IMR-90 (cell line): ENCODE data around the gene CTSV. TPM values are rescaled to one million over a fixed set of nuclear protein-coding genes. Genes with fewer than 3 reads are reported as not detected.

Experiments
- ATAC-seq: fragments of 200-7000 bp; cut with Tn5 transposase; 2 replicates; pipeline ENCODE4 v1.9.1; 2020; ENCODE audit warnings: low read depth, mild to moderate bottlenecking, moderate library complexity
- BruUV-seq: library from RNA; stranded (reverse); fragments of 400-500 nt; replicated peaks from 2 replicates; lab custom pipeline; 2021; lab: Mats Ljungman, UMichigan
- CTCF ChIA-PET: fragments of 300-600 bp; formaldehyde crosslinking; extraction: SDS; loops from one replicate; lab custom pipeline; 2021; ENCODE audit warnings: antibody characterized with exemption; lab: Yijun Ruan, JAX
- POLR2A ChIA-PET: fragments of 300-600 bp; sonication (Branson Sonifier 250); formaldehyde crosslinking; loops from one replicate; lab custom pipeline; 2022; ENCODE audit warnings: antibody characterized with exemption; ENCODE audit not compliant: unreplicated experiment; lab: Charles Lee
- DNase-seq: peaks from one replicate; pipeline ENCODE4 v3.0.0; 2013
- H2AFZ ChIP-seq: replicated peaks from 2 replicates; pipeline ENCODE3; 2013; ENCODE audit warnings: low read length, mild to moderate bottlenecking; ENCODE audit not compliant: poor library complexity
- H2AK5ac ChIP-seq: 2 replicates; pipeline ENCODE4 v1.6.1; 2013; ENCODE audit warnings: low read depth, low read length, inconsistent platforms
- H2AK9ac ChIP-seq: replicated peaks from 2 replicates; pipeline ENCODE3; 2013; ENCODE audit warnings: mild to moderate bottlenecking, low read depth, low read length, moderate library complexity; ENCODE audit not compliant: poor library complexity
- H2BK120ac ChIP-seq: 2 replicates; pipeline ENCODE4 v1.6.1; 2013; ENCODE audit warnings: low read depth, low read length, inconsistent platforms
- H2BK15ac ChIP-seq: 3 replicates; pipeline ENCODE4 v1.6.1; 2013; ENCODE audit warnings: low read depth, low read length, inconsistent platforms
- H2BK20ac ChIP-seq: 2 replicates; pipeline ENCODE4 v1.6.1; 2013; ENCODE audit warnings: low read depth, mild to moderate bottlenecking, inconsistent platforms, low read length, moderate library complexity
- H2BK5ac ChIP-seq: 2 replicates; pipeline ENCODE4 v1.6.1; 2013; ENCODE audit warnings: mild to moderate bottlenecking, low read depth, low read length, inconsistent platforms; ENCODE audit not compliant: poor library complexity, severe bottlenecking
- H3K14ac ChIP-seq: replicated peaks from 2 replicates; pipeline ENCODE4 v1.6.1; 2013; ENCODE audit warnings: low read depth, low read length, inconsistent platforms
- H3K18ac ChIP-seq: 2 replicates; pipeline ENCODE4 v1.6.1; 2013; ENCODE audit warnings: low read depth, low read length, control low read depth
- H3K23ac ChIP-seq: 2 replicates; pipeline ENCODE4 v1.6.1; 2013; ENCODE audit warnings: low read depth, low read length, inconsistent platforms
- H3K27ac ChIP-seq: 2 replicates; pipeline ENCODE4 v1.5.1; 2013; ENCODE audit warnings: mild to moderate bottlenecking, control low read depth, low read length; ENCODE audit not compliant: insufficient read depth
- H3K27me3 ChIP-seq: 2 replicates; pipeline ENCODE4 v1.6.1; 2013; ENCODE audit warnings: low read length; ENCODE audit not compliant: control insufficient read depth, insufficient read depth
- H3K36me3 ChIP-seq: 2 replicates; pipeline ENCODE4 v1.6.1; 2013; ENCODE audit warnings: low read length, mixed read lengths; ENCODE audit not compliant: control insufficient read depth, insufficient read depth
- H3K4ac ChIP-seq: 2 replicates; pipeline ENCODE4 v1.6.1; 2013; ENCODE audit warnings: low read depth, low read length, inconsistent platforms
- H3K4me1 ChIP-seq: 2 replicates; pipeline ENCODE4 v1.6.1; 2013; ENCODE audit warnings: low read length, mixed read lengths; ENCODE audit not compliant: control insufficient read depth, insufficient read depth
- H3K4me2 ChIP-seq: 2 replicates; pipeline ENCODE4 v1.6.1; 2013; ENCODE audit warnings: low read depth, mild to moderate bottlenecking, control low read depth, low read length, moderate library complexity
- H3K4me3 ChIP-seq: 2 replicates; pipeline ENCODE4 v1.5.1; 2013; ENCODE audit warnings: low read depth, mild to moderate bottlenecking, control low read depth, low read length, moderate library complexity; ENCODE audit not compliant: insufficient read depth
- H3K56ac ChIP-seq: 2 replicates; pipeline ENCODE4 v1.6.1; 2013; ENCODE audit warnings: low read length, inconsistent platforms; ENCODE audit not compliant: insufficient read depth; ENCODE audit errors: extremely low read depth
- H3K79me1 ChIP-seq, 2 experiments: 2 replicates each; pipeline ENCODE4 v1.6.1; 2013; ENCODE audit warnings: low read length in 2 of 2, inconsistent platforms in 1 of 2, low read depth in 1 of 2
- H3K9ac ChIP-seq: 2 replicates; pipeline ENCODE4 v1.6.1; 2013; ENCODE audit warnings: low read depth, low read length, control low read depth
- H3K9me1 ChIP-seq: 2 replicates; pipeline ENCODE4 v1.6.1; 2013; ENCODE audit warnings: low read length, inconsistent platforms; ENCODE audit not compliant: insufficient read depth
- H3K9me3 ChIP-seq: 2 replicates; pipeline ENCODE4 v1.6.1; 2013; ENCODE audit warnings: low read length; ENCODE audit not compliant: control insufficient read depth, insufficient read depth
- H4K20me1 ChIP-seq: 2 replicates; pipeline ENCODE4 v1.6.1; 2013; ENCODE audit warnings: low read length, inconsistent platforms; ENCODE audit not compliant: insufficient read depth
- H4K5ac ChIP-seq: 2 replicates; pipeline ENCODE4 v1.6.1; 2013; ENCODE audit warnings: mild to moderate bottlenecking, low read depth, low read length, control low read depth
- H4K8ac ChIP-seq, 2 experiments: 2 replicates each; pipeline ENCODE4 v1.6.1; 2013; ENCODE audit warnings: low read depth in 2 of 2, low read length in 2 of 2, control low read depth in 1 of 2, inconsistent platforms in 1 of 2
- H4K91ac ChIP-seq: 2 replicates; pipeline ENCODE4 v1.6.1; 2013; ENCODE audit warnings: low read depth, low read length, inconsistent platforms; ENCODE audit not compliant: insufficient read depth
- BHLHE40 ChIP-seq: fragments of 150-350 bp; IDR thresholded peaks from 2 replicates; pipeline ENCODE4 v1.6.1; 2016; ENCODE audit warnings: mild to moderate bottlenecking, low read depth, low read length
- CEBPB ChIP-seq: IDR thresholded peaks from 2 replicates; pipeline ENCODE4 v1.6.1; 2012; ENCODE audit warnings: low read depth, low read length, improper control_type of control experiment
- CHD1 ChIP-seq: IDR thresholded peaks from 2 replicates; pipeline ENCODE4 v1.6.1; 2012; ENCODE audit warnings: low read depth, low read length, improper control_type of control experiment
- CTCF ChIP-seq: conservative IDR thresholded peaks from 2 replicates; pipeline ENCODE4 v1.5.1; 2012; ENCODE audit warnings: mild to moderate bottlenecking, low read depth, low read length, improper control_type of control experiment
- ELK1 ChIP-seq: fragments of 150-350 bp; IDR thresholded peaks from 2 replicates; pipeline ENCODE4 v1.6.1; 2016; ENCODE audit warnings: low read depth, mild to moderate bottlenecking, low read length, moderate library complexity, borderline replicate concordance
- FOS ChIP-seq: fragments of 150-350 bp; IDR thresholded peaks from 2 replicates; pipeline ENCODE4 v1.6.1; 2016; ENCODE audit warnings: low read depth, low read length
- MAFK ChIP-seq: IDR thresholded peaks from 2 replicates; pipeline ENCODE4 v1.6.1; 2012; ENCODE audit warnings: low read depth, low read length, improper control_type of control experiment
- MAZ ChIP-seq: IDR thresholded peaks from 2 replicates; pipeline ENCODE4 v1.6.1; 2012; ENCODE audit warnings: low read depth, mild to moderate bottlenecking, low read length, improper control_type of control experiment, moderate library complexity, borderline replicate concordance
- MXI1 ChIP-seq: IDR thresholded peaks from 2 replicates; pipeline ENCODE4 v1.6.1; 2012; ENCODE audit warnings: low read depth, mild to moderate bottlenecking, low read length, moderate library complexity, borderline replicate concordance
- NFE2L2 ChIP-seq: fragments of 150-350 bp; IDR thresholded peaks from 2 replicates; pipeline ENCODE4 v1.6.1; 2016; ENCODE audit warnings: low read depth, mild to moderate bottlenecking, low read length
- POLR2A ChIP-seq: IDR thresholded peaks from 2 replicates; pipeline ENCODE4 v1.6.1; 2012; ENCODE audit warnings: mild to moderate bottlenecking, low read depth, low read length
- RAD21 ChIP-seq: IDR thresholded peaks from 2 replicates; pipeline ENCODE4 v1.6.1; 2012; ENCODE audit warnings: low read length, improper control_type of control experiment
- RCOR1 ChIP-seq: IDR thresholded peaks from 2 replicates; pipeline ENCODE4 v1.6.1; 2012; ENCODE audit warnings: mild to moderate bottlenecking, low read length, improper control_type of control experiment; ENCODE audit not compliant: insufficient replicate concordance
- RFX5 ChIP-seq: IDR thresholded peaks from 2 replicates; pipeline ENCODE4 v1.8.0; 2012; ENCODE audit warnings: low read depth, mild to moderate bottlenecking, low read length, moderate library complexity
- SMC3 ChIP-seq: fragments of 150-350 bp; IDR thresholded peaks from 2 replicates; pipeline ENCODE4 v1.6.1; 2016; ENCODE audit warnings: low read depth, mild to moderate bottlenecking, antibody characterized with exemption, low read length, moderate library complexity
- USF2 ChIP-seq: fragments of 150-350 bp; IDR thresholded peaks from 2 replicates; pipeline ENCODE4 v1.6.1; 2017; ENCODE audit warnings: mild to moderate bottlenecking, antibody characterized with exemption, low read length, low read depth
- WGBS, 2 experiments: methylation state at CpG; one replicate each; pipeline versions ENCODE4 v1.1.5 to v1.1.7; 2013; ENCODE audit warnings: missing lambda C conversion rate in 2 of 2; ENCODE audit not compliant: insufficient read length in 1 of 2; ENCODE audit errors: extremely low coverage in 2 of 2; 5-methylcytosine and 5-hydroxymethylcytosine counted together
- dilution Hi-C: fragments of 300-500 bp; cut with HindIII; formaldehyde crosslinking; loops from one replicate; pipeline ENCODE4 v1.14.3; 2018; ENCODE audit warnings: low sequenced_read_pairs; ENCODE audit not compliant: unreplicated experiment
- in situ Hi-C: fragments of 300-500 bp; cut with MboI; formaldehyde crosslinking; loops from 3 replicates; pipeline ENCODE4 v1.14.3; 2019; ENCODE audit warnings: low sequenced_read_pairs, inconsistent platforms, mixed read lengths
- intact Hi-C: fragments of 100-400 bp; cut with micrococcal nuclease; formaldehyde crosslinking; loops from 2 replicates; pipeline ENCODE4 v1.10.0; 2022
- polyA plus RNA-seq, 3 experiments: library from polyadenylated mRNA; depleted of rRNA; stranded (reverse); fragments of >200 nt; gene quantifications; 2 replicates each; pipeline ENCODE4 v1.2.3, GENCODE V29; 2012; ENCODE audit warnings: low replicate concordance in 1 of 3
- total RNA-seq: library from RNA; depleted of rRNA; stranded (reverse); fragments of >200 nt; gene quantifications from 2 replicates; pipeline ENCODE4 v1.2.3, GENCODE V29; 2012

Gene CTSV
- total and polyA plus RNA-seq, 2 of the 4 experiments (the other 2 are of a cell fraction): 0.54 to 0.75 TPM

- no peak overlapping the region for H3K4me2 ChIP-seq
- in situ Hi-C loops: no loop called here
- intact Hi-C loops: no loop called here
- H4K20me1 ChIP-seq: no peaks in the 10 kb centered on the region
- POLR2A ChIA-PET: no interaction called here
- DNase-seq (no peak), ATAC-seq (no peak)
- no peaks in the 10 kb centered on the region for H3K9me1 ChIP-seq
- TF ChIP-seq CEBPB (no peak), USF2 (no peak), SMC3 (no peak), RCOR1 (no peak), RFX5 (no peak), MAZ (no peak), NFE2L2 (no peak), CHD1 (no peak), CTCF (no peak), MXI1 (no peak), POLR2A (no peak), FOS (no peak), MAFK (no peak), RAD21 (no peak), BHLHE40 (no peak), ELK1 (no peak)
- H3K23ac ChIP-seq: no peak overlapping the region
- H2AFZ ChIP-seq: no peak overlapping the region
- H3K27me3 ChIP-seq: peaks cover 4% of the 10 kb centered on the region
- H2BK20ac ChIP-seq: no peak overlapping the region
- no CpG with 5 or more reads among the region's 6 CpGs for WGBS, 2 experiments
- no peaks in the 10 kb centered on the region for H3K36me3 ChIP-seq
- H4K5ac ChIP-seq: no peak overlapping the region
- no peaks in the 10 kb centered on the region for H3K9me3 ChIP-seq
- no peak overlapping the region for H3K18ac ChIP-seq
- H2BK120ac ChIP-seq: no peak overlapping the region
- no peak overlapping the region for H4K8ac ChIP-seq
- H3K27ac ChIP-seq: no peak overlapping the region
- H2AK5ac ChIP-seq: no peak overlapping the region
- H3K14ac ChIP-seq: no peak overlapping the region
- CTCF ChIA-PET: no interaction called here
- H3K9ac ChIP-seq: no peak overlapping the region
- dilution Hi-C loops: no loop called here
- no TSS peak for BruUV-seq
- no peak overlapping the region for H2BK5ac ChIP-seq
- H4K91ac ChIP-seq: no peak overlapping the region
- H2AK9ac ChIP-seq: no peak overlapping the region
- no peaks in the 10 kb centered on the region for H3K4me1 ChIP-seq
- H3K79me1 ChIP-seq: no peaks in the 10 kb centered on the region
- no peak overlapping the region for H3K4ac ChIP-seq
- no peak overlapping the region for H3K56ac ChIP-seq
- no peak overlapping the region for H2BK15ac ChIP-seq
- no peak overlapping the region for H3K4me3 ChIP-seq
Measured at GRCh38 chr9:97075289-97075985, 36.5 kb upstream of the CTSV start.
